Smooth muscle cell of the brain vasculature (primary cell): ENCODE results near the gene ZNF460.
A peak's percentile ranks its signal among the peaks of the same experiment; 100 is the strongest.

Experiments used
- DNase-seq: peaks from one replicate; pipeline ENCODE4 v3.0.0-alpha.2; 2012; ENCODE audit warnings: low read depth, low spot score

Gene ZNF460

DNA sequence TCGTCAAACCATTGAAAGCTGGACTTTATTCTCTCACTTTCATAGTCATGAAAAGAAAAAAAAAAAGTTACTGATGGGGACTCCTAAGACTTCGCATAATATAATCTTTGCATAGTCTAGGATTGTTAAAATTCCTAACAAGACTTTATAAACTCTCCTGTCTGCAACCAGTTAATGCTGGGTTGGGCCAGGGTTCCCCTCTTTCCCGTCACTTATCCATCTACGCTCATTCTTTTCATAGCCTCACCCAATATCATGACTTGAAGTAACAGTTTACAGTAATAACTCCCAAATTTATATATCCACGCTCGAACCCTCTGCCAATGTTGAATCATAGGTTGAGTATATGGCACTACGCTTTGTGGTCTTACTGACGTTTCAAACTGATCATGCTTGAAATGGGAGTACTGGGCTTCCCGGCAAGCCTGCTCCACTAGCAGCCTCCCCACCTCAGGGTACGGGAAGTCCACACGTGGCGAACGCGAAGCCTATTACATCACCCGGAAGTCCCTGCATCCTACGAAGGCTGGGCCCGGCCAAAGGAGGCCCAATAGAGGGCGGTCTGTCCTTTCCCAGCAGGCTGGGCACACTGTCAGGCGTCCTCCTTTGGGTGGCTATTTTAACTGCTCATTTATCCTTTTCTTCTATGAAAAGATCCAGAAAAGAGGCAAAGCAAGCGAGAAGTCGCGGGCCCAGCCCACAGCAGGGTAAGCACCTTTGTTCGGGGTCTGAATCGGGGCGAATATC is 694 bp upstream of the ZNF460 start:
- DNase-seq: peak; percentile 85

- DNase-seq: no peak
Measured at GRCh38 chr19:57280962-57281400, 696 bp downstream of the ZNF460 start.

DNA sequence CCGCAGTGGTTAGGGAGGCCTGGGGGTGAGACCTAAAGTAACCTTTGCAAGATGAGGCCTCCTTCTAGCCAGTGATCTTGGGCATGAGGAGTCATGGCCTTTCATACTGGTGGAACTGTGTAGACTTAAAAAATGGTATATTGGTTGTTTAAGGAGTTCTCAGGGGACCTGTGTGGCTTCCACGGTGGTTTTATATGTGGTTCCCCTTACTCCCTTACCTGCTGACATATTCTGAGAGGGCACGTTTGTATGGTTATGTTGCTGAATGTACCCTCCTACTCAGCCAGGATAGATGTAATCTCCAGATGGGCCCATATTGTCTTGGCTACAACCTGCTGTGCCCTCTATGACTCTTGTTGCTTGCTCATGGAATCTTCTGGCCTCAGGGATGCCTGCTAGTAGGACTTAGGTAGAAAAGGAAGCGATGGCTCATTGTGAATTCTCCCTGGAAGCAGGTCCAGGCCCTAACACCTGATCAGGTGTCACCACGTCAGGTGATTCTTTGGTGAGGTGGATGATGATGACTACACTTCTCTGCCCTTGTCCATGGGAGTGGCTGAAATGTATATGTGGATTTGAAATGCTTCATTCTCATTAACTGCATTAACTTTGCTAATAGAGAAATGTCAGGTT is 1.8 kb downstream of the ZNF460 start:
- no peak for DNase-seq

DNA sequence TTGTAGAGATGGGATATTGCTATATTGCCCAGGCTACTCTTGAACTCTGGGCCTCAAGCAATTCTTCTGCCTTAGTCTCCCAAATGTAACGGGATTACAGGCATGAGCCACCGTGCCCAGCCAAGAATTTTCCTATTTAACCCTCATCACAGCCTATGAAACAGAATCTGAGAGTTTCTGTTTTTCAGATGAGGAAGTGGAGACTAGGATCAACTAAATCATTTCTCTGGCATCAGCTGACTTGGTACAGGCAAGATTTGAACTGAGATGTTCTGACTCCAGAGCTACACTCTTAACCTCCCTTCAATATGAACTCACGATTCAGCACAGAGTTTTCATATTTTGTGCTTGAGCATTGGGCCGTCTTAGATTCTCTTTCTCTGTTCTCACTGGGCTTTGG is 8.1 kb downstream of the ZNF460 start:
- no peak for DNase-seq

DNA sequence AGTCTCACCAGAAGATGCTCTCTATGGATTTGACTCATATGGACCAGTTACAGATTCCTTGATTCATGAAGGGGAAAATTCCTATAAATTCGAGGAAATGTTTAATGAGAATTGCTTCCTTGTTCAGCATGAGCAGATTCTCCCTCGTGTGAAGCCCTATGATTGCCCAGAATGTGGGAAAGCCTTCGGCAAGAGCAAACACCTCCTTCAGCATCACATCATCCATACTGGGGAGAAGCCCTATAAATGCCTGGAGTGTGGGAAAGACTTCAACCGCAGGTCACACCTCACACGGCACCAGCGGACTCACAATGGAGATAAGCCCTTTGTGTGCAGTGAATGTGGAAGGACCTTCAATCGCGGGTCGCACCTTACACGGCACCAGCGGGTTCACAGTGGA is 10.7 kb downstream of the ZNF460 start:
- DNase-seq: no peak

DNA sequence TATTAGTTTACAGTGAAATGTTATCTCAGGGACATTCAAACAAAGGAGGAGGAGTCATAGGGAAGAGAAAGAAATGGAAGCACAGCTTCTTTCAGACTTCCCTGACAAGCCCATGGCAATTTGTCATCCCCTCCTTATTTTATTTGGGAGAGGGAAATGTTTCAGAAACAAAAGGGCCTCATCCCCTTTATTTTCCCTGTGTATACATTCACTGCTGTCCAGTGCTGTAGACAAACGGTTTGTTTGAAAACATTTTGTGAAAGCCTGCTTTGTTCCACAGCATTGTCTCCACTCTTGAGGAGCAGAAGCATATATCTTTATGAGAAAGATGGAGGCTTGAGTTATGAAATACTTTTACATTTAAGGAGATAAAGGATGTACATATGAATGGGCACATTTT is 12.3 kb downstream of the ZNF460 start:
- no peak for DNase-seq

GRCh38 chr19:57293719-57294118 is 13.4 kb downstream of the ZNF460 start:
- no peak for DNase-seq

- DNase-seq: peak; percentile 69
Measured at GRCh38 chr19:57302020-57302465, 21.8 kb downstream of the ZNF460 start.

DNA sequence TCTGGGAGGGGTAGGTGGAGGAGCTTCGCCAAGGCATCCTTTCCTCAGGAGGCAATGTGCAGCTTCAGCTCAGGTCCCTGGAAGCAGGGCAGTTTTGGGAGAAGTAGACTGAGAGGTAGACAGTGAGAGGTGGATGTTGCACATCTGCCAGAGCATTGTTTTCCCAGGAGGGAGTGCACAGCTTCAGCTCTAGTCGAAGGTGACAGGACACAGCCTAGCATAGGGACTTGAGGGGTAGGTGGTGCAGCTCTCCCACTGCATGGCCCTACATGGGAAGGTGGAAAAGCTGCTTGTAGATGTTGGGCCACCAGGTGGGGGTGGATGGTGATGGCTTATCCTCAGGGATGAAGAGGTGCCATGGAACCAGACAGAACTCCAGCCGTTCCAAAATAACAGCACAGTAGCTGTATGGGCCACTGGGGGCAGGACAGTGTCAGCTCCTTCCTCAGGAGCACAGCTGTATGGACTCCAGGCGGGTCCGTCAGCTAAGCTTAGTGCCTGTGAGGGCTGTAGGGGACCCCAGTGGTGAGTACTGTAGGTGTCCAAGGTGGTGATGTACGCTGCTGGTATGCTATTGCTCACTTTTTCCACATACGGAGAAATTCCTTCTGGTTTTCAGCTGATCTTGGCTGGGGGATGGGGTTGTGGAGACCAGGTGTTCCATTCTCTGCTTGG is 22.6 kb downstream of the ZNF460 start:
- DNase-seq: no peak

DNA sequence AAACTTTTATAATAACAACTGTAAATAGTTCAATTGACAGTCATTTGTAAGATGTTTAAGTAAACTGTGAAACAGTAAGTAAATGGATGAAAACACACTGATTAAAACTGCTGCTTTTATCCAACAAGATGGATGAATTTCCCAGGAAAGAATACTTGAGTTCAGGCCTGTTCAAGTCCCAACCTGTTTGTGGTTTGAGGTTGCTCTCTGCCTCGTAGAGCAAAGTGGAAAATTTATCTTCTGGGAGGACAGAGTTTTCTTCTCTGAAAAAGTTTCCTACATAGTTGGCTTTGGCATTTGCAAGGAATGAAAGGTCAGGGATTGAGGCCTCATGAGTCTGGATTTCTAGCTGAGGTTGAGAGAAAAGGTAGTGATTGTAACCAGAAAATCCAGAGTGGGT is 24.8 kb downstream of the ZNF460 start:
- DNase-seq: no peak

DNA sequence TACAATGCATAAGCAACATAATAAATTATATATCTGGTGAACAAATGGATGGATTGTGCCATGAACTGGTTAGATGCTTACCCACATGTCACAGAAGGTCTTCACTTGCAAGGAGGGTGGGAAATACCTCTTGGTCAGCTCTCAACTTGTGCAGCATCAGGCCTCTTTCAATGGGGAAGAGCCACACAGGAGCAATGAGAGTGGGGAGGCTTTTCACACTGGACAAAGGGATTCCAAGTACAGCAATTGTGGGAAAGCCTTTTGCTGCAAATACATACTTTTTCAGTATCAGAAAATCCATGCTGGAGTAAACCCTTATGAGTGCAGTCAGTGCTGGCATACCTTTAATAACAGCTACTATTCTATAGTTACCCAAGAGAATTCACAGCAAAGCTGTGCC is 28.2 kb downstream of the ZNF460 start:
- no peak for DNase-seq

DNA sequence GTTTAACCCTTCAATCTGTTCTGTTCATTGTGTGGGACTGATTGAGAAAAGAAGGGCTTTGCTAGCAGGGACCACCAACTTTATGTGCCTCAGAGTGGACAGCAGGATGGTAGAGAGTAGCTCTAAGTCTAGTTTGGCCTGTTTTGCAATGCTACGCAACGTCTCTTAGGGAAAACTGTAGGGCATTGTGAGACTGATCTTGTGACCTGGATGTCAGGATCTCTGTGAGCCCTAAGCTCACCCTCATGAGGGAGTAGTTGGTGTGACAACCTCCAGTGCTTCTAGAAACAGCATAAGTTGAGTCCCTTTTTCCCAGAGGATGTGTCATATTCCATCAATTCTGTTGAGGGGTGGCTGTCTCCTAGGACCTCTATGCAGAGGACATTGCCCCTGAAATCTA is 30.5 kb downstream of the ZNF460 start:
- DNase-seq: no peak

DNA sequence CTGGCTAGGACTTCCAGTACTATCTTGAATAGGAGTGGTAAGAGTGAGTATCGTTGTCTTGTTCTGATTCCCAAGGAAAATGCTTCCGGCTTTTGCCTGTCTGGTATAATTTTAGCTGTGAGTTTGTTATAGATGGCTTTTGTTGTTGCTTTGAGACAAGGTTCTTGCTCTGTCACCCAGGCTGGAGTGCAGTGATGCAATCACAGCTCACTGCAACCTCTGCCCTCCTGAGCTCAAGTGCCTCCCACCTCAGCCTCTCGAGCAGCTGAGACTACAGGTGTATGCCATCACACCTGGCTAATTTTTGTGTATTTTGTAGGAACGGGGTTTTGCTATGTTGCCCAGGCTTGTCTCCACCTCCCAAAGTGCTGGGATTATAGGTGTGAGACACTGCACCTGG is 33.9 kb downstream of the ZNF460 start:
- DNase-seq: no peak

GRCh38 chr19:57317503-57317902 is 37.2 kb downstream of the ZNF460 start:
- no peak for DNase-seq

GRCh38 chr19:57319869-57320179 is 39.5 kb downstream of the ZNF460 start:
- no peak for DNase-seq

- DNase-seq: peak; percentile 87
Measured at GRCh38 chr19:57320180-57321084, 40.1 kb downstream of the ZNF460 start, which contains the start of gene ZNF543. ZNF543 (plus strand) TSS chr19:57320472; CDS start chr19:57320854, 382 bp downstream.

GRCh38 chr19:57321116-57321515 is 40.8 kb downstream of the ZNF460 start:
- no peak for DNase-seq

DNA sequence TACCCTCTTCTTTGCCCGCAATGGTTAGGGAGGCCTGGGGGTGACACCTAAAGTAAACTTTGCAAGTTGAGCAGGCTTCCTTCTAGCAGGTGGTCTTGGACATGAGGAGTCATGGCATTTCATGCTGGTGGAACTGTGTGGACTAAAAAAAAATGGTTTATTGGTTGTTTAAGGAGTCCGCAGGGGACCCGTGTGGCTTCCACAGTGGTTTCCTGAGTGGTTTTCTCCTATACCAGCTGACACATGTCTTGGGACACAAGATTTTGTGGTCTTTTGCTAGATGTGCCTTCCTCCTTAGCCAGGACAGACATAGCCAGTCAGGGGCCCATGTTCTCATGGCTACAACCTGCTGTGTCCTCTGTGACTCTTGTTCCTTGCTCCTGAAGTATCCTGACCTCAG is 41.5 kb downstream of the ZNF460 start:
- DNase-seq: no peak

DNA sequence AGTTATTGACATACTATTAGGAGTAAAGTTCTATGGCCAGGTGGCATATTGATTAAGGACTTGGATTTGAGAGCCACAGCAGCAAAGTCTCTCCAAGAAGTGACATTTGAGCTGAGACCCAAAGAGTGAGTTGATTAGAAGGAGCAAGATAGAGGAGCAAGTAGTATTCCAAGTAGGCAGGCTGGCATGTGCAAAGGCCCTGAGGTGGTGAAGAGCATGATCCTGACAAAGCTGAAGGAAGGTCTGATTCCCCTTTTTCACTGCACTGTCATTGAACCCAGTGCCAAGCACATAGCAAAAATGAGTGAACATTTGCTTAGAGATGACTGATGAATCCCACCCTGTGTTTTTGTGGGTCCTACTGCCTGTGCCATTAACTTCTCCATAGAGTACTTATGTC is 44.7 kb downstream of the ZNF460 start:
- no peak for DNase-seq

GRCh38 chr19:57327993-57328392 is 47.7 kb downstream of the ZNF460 start:
- no peak for DNase-seq

GRCh38 chr19:57334191-57334590 is 53.9 kb downstream of the ZNF460 start:
- DNase-seq: no peak

GRCh38 chr19:57338877-57339276 is 58.6 kb downstream of the ZNF460 start:
- DNase-seq: no peak
